HepG2 (cell line): ENCODE results near the gene EXTL2. TPM values are rescaled to one million over a fixed set of nuclear protein-coding genes. Genes with fewer than 3 reads are reported as not detected.

ENCODE experiments used
- ATAC-seq: fragments of 200-7000 bp; cut with Tn5 transposase; 3 replicates; pipeline ENCODE4 v1.9.1; 2020; ENCODE audit warnings: mild to moderate bottlenecking, moderate library complexity
- BruUV-seq: library from RNA; stranded (reverse); fragments of 400-500 nt; replicated peaks from 2 replicates; lab custom pipeline; 2021; lab: Mats Ljungman, UMichigan
- CTCF ChIA-PET: fragments of 300-600 bp; formaldehyde crosslinking; extraction: SDS; loops from one replicate; lab custom pipeline; 2021; ENCODE audit warnings: low total read pairs, inconsistent platforms, low intra/inter-chr PET ratio; lab: Yijun Ruan, JAX
- POLR2A ChIA-PET: fragments of 350-600 bp; sonication (Branson Sonifier 250); formaldehyde crosslinking; loops from one replicate; lab custom pipeline; 2020; ENCODE audit warnings: antibody characterized with exemption, inconsistent platforms; lab: Yijun Ruan, JAX
- DNase-seq: peaks from one replicate; pipeline ENCODE4 v3.0.0-alpha.2; 2015; ENCODE audit warnings: low spot score
- FAIRE-seq: peaks from 3 replicates; lab custom pipeline; 2011; peaks lifted over from hg19 to GRCh38; lab: Jason Lieb, UNC
- H2AFZ ChIP-seq: one replicate; pipeline ENCODE4 v1.6.1; 2011; ENCODE audit warnings: low read length, inconsistent platforms
- H3K27ac ChIP-seq: fragments of 300-600 bp; 3 replicates; pipeline ENCODE4 v1.8.0; 2011; ENCODE audit warnings: mixed run types, mild to moderate bottlenecking, mixed read lengths, low read length, inconsistent platforms; ENCODE audit not compliant: insufficient read depth; ENCODE audit errors: extremely low read length
- H3K27me3 ChIP-seq, 2 experiments: fragments of 200-600 bp in 1 of 2; 2 replicates in 1 of 2; 3 replicates in 1 of 2; pipeline versions ENCODE4 v1.6.0 to v1.8.0; 2011; ENCODE audit warnings: low read length in 2 of 2, mild to moderate bottlenecking in 2 of 2, moderate library complexity in 2 of 2, inconsistent platforms in 1 of 2; ENCODE audit not compliant: insufficient read depth in 2 of 2, control insufficient read depth in 1 of 2
- H3K36me3 ChIP-seq, 2 experiments: fragments of 200-600 bp in 1 of 2; replicated peaks in 1 of 2; 2 replicates in 1 of 2; 3 replicates in 1 of 2; pipeline versions ENCODE4 v1.5.1 to v1.8.0; 2011; ENCODE audit warnings: low read length in 2 of 2, inconsistent platforms in 1 of 2; ENCODE audit not compliant: insufficient read depth in 2 of 2, control insufficient read depth in 1 of 2
- H3K4me1 ChIP-seq: 2 replicates; pipeline ENCODE4 v1.5.1; 2012; ENCODE audit warnings: low read length, inconsistent platforms; ENCODE audit not compliant: insufficient read depth
- H3K4me2 ChIP-seq: 2 replicates; pipeline ENCODE4 v1.6.0; 2011; ENCODE audit warnings: low read depth, low read length, inconsistent platforms
- H3K4me3 ChIP-seq, 3 experiments: fragments of 200-600 bp in 1 of 3; sonication (generic), shearing (Covaris generic) in 1 of 3; replicated peaks in 1 of 3; 2 replicates each; pipeline ENCODE4 v1.5.1; 2011 to 2016; ENCODE audit warnings: low read length in 3 of 3, inconsistent platforms in 2 of 3, low read depth in 2 of 3, mild to moderate bottlenecking in 2 of 3, control low read depth in 1 of 3, mixed read lengths in 1 of 3; ENCODE audit not compliant: insufficient read depth in 1 of 3
- H3K79me2 ChIP-seq: one replicate; pipeline ENCODE4 v1.6.1; 2011; ENCODE audit warnings: low read length, inconsistent platforms; ENCODE audit not compliant: insufficient read depth
- H3K9ac ChIP-seq: 2 replicates; pipeline ENCODE4 v1.6.0; 2011; ENCODE audit warnings: mild to moderate bottlenecking, low read depth, low read length, inconsistent platforms; ENCODE audit not compliant: insufficient read depth
- H3K9me3 ChIP-seq: 2 replicates; pipeline ENCODE4 v1.5.1; 2012; ENCODE audit warnings: mild to moderate bottlenecking, low read length
- H4K20me1 ChIP-seq: 2 replicates; pipeline ENCODE4 v1.6.0; 2011; ENCODE audit warnings: inconsistent platforms, mild to moderate bottlenecking, low read length, moderate library complexity; ENCODE audit not compliant: insufficient read depth
- ADNP ChIP-seq: sonication (generic); formaldehyde crosslinking; IDR thresholded peaks from 2 replicates; pipeline ENCODE4 v1.4.0; 2020; ENCODE audit warnings: missing genetic modification reagents
- HNRNPL ChIP-seq: fragments of 200-400 bp; formaldehyde crosslinking; IDR thresholded peaks from 2 replicates; pipeline ENCODE4 v1.6.1; 2017; ENCODE audit warnings: mild to moderate bottlenecking, low read depth, low read length
- KDM2A ChIP-seq: sonication (generic); formaldehyde crosslinking; IDR thresholded peaks from 2 replicates; pipeline ENCODE4 v1.4.0; 2020; ENCODE audit warnings: low read depth, missing genetic modification reagents, borderline replicate concordance
- MTA1 ChIP-seq: sonication (generic); formaldehyde crosslinking; IDR thresholded peaks from 2 replicates; pipeline ENCODE4 v1.4.0; 2020; ENCODE audit warnings: missing genetic modification reagents, mild to moderate bottlenecking, borderline replicate concordance
- NFE2 ChIP-seq: sonication (generic); formaldehyde crosslinking; IDR thresholded peaks from 2 replicates; pipeline ENCODE4 v1.4.0; 2020; ENCODE audit warnings: missing genetic modification reagents
- NFRKB ChIP-seq: fragments of 450-650 bp; IDR thresholded peaks from 2 replicates; pipeline ENCODE4 v1.6.1; 2017
- REXO4 ChIP-seq: sonication (generic); formaldehyde crosslinking; IDR thresholded peaks from 2 replicates; pipeline ENCODE4 v1.8.0; 2022; ENCODE audit warnings: missing genetic modification reagents, mild to moderate bottlenecking, borderline replicate concordance
- ZNF180 ChIP-seq: sonication (generic); formaldehyde crosslinking; IDR thresholded peaks from 2 replicates; pipeline ENCODE4 v1.4.0; 2020; ENCODE audit warnings: low read depth, missing genetic modification reagents, borderline replicate concordance
- ZNF713 ChIP-seq: sonication (generic); formaldehyde crosslinking; IDR thresholded peaks from 2 replicates; pipeline ENCODE4 v1.4.0; 2020; ENCODE audit warnings: mild to moderate bottlenecking, missing genetic modification reagents
- WGBS: methylation state at CpG from one replicate; pipeline ENCODE4 v1.1.6; 2017; ENCODE audit warnings: low lambda C conversion rate; 5-methylcytosine and 5-hydroxymethylcytosine counted together
- in situ Hi-C: cut with HindIII; loops from 2 replicates; pipeline ENCODE4 v1.10.0; 2017; ENCODE audit warnings: low pct_unique_long_range_greater_than_20kb; ENCODE audit not compliant: extremely low pct_ligation_motif_present
- intact Hi-C: fragments of 100-400 bp; cut with micrococcal nuclease; formaldehyde crosslinking; loops from one replicate; pipeline ENCODE4 v1.10.0; 2022; ENCODE audit not compliant: unreplicated experiment
- polyA plus RNA-seq, 8 experiments: library from polyadenylated mRNA; depleted of rRNA in 3 of 8; stranded (reverse) in 7 of 8; unstranded in 1 of 8; fragments of >200 nt; fragmentation: Illumina TruSeq in 4 of 8; extraction: Trizol in 4 of 8; gene quantifications; 2 replicates each; pipeline versions ENCODE4 v1.2.1 to v1.2.3, GENCODE V29; 2011 to 2016; ENCODE audit warnings: low read depth in 4 of 8, missing spikeins in 1 of 8, mixed read lengths in 1 of 8; ENCODE audit not compliant: insufficient read depth in 1 of 8
- total RNA-seq, 5 experiments: library from RNA; depleted of rRNA; stranded (reverse); fragments of >200 nt; fragmentation: Illumina TruSeq; extraction: Trizol; gene quantifications; 2 replicates each; pipeline ENCODE4 v1.2.3, GENCODE V29; 2016; ENCODE audit warnings: low read depth in 1 of 5
- TF ChIP-seq, protein P1 (sequence below): sonication (generic); formaldehyde crosslinking; IDR thresholded peaks from 2 replicates; pipeline ENCODE4 v1.5.0; 2020; ENCODE audit warnings: mild to moderate bottlenecking, missing genetic modification reagents, borderline replicate concordance
- TF ChIP-seq, protein P2 (sequence below): sonication (generic); formaldehyde crosslinking; IDR thresholded peaks from 2 replicates; pipeline ENCODE4 v1.4.0; 2020; ENCODE audit warnings: mild to moderate bottlenecking, low read depth, missing genetic modification reagents
- TF ChIP-seq, protein P3 (sequence below): IDR thresholded peaks from 2 replicates; pipeline ENCODE4 v1.6.1; 2016; ENCODE audit warnings: missing genetic modification reagents, missing compliant biosample characterization

The EXTL2 gene
- total and polyA plus RNA-seq, 2 of the 13 experiments (the other 11 are each of a cell fraction or from before 2014, with no cell fraction given): 22.0 to 23.5 TPM

DNA sequence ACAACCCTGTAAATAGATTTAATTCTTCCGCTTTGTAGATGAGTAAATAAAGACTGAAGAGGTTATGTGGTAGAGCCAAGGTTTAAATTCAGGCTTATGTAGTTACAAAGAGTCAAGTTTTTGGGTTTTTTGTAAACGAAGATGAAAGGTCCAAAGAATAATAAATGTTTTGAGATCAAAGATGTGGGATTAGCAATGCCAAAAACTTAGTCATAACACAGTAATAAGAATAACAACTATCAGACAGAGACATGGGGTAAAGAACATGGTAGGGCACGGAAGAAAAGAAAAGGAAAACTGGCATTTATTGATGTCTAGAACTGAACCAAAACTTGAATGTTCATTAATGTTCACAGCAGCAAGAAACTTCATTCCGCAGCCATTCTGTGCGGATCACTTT lies 42.9 kb downstream of the EXTL2 start:
- no peak overlapping the region for H3K4me3 ChIP-seq
- no peaks in the 10 kb centered on the region for H3K4me1 ChIP-seq
- no peaks in the 10 kb centered on the region for H3K9me3 ChIP-seq
- no peak for ATAC-seq
- CTCF ChIA-PET: no interaction called here
- intact Hi-C loops: no loop called here
- WGBS: 53% methylated on average over 5 of the region's 5 CpGs
- no peak overlapping the region for H2AFZ ChIP-seq
- no peaks in the 10 kb centered on the region for H3K36me3 ChIP-seq
- no peak overlapping the region for H3K27ac ChIP-seq
- in situ Hi-C loops: loop anchor here (25.0 kb wide), 1 partner anchor 1039 kb away; no protein-coding TSS in a partner anchor
- no peaks in the 10 kb centered on the region for H3K27me3 ChIP-seq
- FAIRE-seq: no peak
- no peak for DNase-seq
- no peaks in the 10 kb centered on the region for H4K20me1 ChIP-seq
- no peak for TF ChIP-seq HNRNPL
- TF ChIP-seq ADNP (CRISPR knock-in tag): no peak
- TF ChIP-seq ZNF713 (CRISPR knock-in tag): no peak
- TF ChIP-seq, protein P1, sequence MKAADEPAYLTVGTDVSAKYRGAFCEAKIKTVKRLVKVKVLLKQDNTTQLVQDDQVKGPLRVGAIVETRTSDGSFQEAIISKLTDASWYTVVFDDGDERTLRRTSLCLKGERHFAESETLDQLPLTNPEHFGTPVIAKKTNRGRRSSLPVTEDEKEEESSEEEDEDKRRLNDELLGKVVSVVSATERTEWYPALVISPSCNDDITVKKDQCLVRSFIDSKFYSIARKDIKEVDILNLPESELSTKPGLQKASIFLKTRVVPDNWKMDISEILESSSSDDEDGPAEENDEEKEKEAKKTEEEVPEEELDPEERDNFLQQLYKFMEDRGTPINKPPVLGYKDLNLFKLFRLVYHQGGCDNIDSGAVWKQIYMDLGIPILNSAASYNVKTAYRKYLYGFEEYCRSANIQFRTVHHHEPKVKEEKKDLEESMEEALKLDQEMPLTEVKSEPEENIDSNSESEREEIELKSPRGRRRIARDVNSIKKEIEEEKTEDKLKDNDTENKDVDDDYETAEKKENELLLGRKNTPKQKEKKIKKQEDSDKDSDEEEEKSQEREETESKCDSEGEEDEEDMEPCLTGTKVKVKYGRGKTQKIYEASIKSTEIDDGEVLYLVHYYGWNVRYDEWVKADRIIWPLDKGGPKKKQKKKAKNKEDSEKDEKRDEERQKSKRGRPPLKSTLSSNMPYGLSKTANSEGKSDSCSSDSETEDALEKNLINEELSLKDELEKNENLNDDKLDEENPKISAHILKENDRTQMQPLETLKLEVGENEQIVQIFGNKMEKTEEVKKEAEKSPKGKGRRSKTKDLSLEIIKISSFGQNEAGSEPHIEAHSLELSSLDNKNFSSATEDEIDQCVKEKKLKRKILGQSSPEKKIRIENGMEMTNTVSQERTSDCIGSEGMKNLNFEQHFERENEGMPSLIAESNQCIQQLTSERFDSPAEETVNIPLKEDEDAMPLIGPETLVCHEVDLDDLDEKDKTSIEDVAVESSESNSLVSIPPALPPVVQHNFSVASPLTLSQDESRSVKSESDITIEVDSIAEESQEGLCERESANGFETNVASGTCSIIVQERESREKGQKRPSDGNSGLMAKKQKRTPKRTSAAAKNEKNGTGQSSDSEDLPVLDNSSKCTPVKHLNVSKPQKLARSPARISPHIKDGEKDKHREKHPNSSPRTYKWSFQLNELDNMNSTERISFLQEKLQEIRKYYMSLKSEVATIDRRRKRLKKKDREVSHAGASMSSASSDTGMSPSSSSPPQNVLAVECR (CRISPR knock-in tag): no peak
- TF ChIP-seq KDM2A: no peak
- TF ChIP-seq, protein P2, sequence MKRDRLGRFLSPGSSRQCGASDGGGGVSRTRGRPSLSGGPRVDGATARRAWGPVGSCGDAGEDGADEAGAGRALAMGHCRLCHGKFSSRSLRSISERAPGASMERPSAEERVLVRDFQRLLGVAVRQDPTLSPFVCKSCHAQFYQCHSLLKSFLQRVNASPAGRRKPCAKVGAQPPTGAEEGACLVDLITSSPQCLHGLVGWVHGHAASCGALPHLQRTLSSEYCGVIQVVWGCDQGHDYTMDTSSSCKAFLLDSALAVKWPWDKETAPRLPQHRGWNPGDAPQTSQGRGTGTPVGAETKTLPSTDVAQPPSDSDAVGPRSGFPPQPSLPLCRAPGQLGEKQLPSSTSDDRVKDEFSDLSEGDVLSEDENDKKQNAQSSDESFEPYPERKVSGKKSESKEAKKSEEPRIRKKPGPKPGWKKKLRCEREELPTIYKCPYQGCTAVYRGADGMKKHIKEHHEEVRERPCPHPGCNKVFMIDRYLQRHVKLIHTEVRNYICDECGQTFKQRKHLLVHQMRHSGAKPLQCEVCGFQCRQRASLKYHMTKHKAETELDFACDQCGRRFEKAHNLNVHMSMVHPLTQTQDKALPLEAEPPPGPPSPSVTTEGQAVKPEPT: no peak
- TF ChIP-seq REXO4 (CRISPR knock-in tag): no peak
- TF ChIP-seq NFE2 (CRISPR knock-in tag): no peak
- TF ChIP-seq MTA1 (CRISPR knock-in tag): no peak
- TF ChIP-seq ZNF180 (CRISPR knock-in tag): no peak
- TF ChIP-seq, protein P3, sequence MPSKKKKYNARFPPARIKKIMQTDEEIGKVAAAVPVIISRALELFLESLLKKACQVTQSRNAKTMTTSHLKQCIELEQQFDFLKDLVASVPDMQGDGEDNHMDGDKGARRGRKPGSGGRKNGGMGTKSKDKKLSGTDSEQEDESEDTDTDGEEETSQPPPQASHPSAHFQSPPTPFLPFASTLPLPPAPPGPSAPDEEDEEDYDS (CRISPR knock-in tag): no peak
- no peak for TF ChIP-seq NFRKB
- TF ChIP-seq, all 625 proteins: peak for 0
- H3K9ac ChIP-seq: no peak overlapping the region
- POLR2A ChIA-PET: no interaction called here
- H3K4me2 ChIP-seq: no peak overlapping the region
- BruUV-seq: no TSS peak
- no peaks in the 10 kb centered on the region for H3K79me2 ChIP-seq
